NCI-H2227 (cell line): ENCODE data around the gene ACP7.

ENCODE experiments used
- DNase-seq: peaks from one replicate; lab custom pipeline; 2025; ENCODE audit not compliant: unreplicated experiment; lab: John Stamatoyannopoulos, UW

The ACP7 gene

DNA sequence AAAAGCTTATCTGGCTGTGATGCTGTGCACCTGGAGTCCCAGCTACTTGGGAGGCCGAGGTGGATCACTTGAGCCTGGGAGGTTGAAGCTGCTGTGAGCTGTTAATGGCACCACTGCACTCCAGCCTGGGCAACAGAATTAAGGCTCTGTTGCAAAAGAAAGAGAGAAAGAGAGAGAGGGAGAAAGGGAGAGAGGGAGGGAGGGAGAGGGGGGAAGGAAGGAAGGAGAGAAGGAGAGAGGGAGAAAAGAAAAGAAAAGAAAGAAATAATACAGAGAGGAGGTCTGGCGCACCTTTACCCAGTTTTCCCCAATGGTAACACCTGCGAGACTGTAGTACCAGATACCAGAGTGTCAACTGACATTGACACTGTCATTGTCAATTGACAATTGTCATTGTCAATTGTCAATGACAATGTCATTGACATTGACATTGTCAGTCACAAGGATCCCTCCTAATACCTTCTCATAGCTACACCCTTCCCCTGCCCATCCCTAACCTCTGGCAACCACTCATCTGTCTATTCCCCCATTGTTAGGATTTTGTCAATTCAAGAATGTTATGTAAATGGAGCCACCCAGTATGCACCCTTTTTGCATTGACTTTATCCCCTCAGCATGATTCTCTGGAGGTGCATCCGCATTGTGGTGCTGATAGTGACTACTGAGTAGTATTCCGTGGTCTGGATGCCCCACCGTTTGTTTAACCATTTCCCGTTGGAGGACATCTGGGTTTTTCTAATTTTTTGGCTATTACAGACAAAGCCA is 62.7 kb downstream of the ACP7 start:
- DNase-seq = no peak

- DNase-seq = no peak
Observed at GRCh38 chr19:39147480-39147879, 63.3 kb downstream of the ACP7 start.

- DNase-seq = no peak
Observed at GRCh38 chr19:39148939-39149529, 64.9 kb downstream of the ACP7 start.

DNA sequence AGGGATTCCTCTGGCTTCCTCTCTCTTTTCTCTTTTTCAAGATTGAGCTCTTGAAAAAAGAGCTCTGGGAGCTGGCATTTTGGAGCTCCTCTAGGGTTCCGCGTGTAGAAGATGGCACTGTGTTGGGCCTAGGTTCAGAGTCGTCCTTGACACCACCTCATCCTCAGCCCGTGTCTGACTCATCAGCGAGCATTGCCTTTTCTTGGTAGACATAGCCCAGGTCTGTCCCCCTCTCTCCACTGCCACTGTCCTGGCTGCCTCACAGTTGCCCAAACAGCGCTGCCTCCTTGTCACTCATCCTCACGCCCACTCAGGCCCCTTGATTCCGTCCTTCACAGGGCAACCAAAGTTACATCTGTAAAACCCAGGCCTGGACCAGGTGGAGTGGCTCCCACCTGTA is 66.1 kb downstream of the ACP7 start:
- DNase-seq = no peak

- no peak for DNase-seq
Observed at GRCh38 chr19:39150807-39151600, 66.8 kb downstream of the ACP7 start.

GRCh38 chr19:39152066-39152465 is 67.9 kb downstream of the ACP7 start:
- no peak for DNase-seq

GRCh38 chr19:39154100-39154628 is 70.0 kb downstream of the ACP7 start:
- DNase-seq = no peak

DNA sequence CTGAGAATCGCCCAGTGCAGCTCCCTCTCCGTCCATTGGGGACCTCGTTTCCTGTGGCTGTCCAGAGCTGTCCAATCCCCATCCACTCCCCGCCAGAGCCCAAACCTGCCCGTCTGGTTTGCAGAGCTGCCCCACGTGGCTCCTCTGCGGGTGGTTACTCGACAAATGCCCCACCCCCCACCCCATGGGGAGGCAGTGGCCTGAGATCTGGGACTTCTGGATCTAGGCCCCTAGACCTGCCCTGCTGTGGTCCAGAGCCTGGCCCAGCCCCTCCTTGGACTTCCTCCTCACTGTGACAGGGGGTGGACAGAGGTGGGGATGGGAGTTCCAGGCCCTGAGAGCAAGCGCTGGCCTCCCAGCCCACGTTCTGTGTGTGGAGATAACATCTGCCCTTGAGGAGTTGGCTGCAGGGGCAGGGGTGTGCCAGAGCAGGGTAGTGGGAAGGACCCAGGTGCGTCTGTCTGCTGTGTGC is 70.5 kb downstream of the ACP7 start:
- DNase-seq = no peak

GRCh38 chr19:39155114-39155700 is 71.0 kb downstream of the ACP7 start:
- no peak for DNase-seq

DNA sequence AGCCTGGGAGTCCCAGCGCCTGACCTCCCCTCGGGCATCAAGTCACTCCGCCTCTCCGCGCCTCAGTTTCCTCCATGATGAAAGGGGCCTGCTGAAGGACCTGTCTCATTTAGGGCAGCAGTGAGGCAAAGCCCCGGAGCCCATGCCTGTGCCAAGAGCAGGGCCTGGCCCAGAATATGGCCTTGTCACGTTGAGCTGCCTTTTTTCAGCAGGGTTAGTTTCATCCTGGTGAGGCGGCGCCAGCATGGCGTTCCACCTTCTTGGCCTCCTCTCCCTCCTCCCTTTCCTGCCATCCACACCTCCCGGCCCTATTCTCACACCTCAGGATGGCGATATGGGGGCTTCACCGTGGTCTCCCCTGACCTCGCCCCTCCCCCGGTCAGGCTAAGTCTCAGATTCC is 71.6 kb downstream of the ACP7 start:
- DNase-seq = no peak

- peak; percentile 57 for DNase-seq
Observed at GRCh38 chr19:39156326-39157230, 72.4 kb downstream of the ACP7 start.

- no peak for DNase-seq
Observed at GRCh38 chr19:39157275-39157996, 73.3 kb downstream of the ACP7 start.

DNA sequence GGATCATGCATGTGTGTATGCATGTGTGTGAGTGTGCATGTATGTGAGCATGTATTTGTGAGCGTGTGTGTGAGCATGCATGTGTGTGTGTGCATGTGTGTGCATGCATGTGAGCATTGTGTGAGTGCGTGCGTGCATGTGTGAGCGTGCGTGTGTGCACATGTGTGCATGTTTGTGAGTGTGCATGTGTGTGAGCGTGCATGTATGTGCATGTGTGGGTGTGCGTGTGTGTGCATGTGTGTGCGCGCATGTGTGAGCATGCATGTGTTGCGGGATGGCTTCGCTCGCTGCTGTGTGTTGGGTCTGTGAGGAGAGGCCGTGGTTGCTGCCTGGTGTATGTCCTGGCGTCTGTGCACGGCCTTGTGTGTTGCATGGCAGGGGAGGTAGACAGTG is 73.8 kb downstream of the ACP7 start:
- DNase-seq = no peak

DNA sequence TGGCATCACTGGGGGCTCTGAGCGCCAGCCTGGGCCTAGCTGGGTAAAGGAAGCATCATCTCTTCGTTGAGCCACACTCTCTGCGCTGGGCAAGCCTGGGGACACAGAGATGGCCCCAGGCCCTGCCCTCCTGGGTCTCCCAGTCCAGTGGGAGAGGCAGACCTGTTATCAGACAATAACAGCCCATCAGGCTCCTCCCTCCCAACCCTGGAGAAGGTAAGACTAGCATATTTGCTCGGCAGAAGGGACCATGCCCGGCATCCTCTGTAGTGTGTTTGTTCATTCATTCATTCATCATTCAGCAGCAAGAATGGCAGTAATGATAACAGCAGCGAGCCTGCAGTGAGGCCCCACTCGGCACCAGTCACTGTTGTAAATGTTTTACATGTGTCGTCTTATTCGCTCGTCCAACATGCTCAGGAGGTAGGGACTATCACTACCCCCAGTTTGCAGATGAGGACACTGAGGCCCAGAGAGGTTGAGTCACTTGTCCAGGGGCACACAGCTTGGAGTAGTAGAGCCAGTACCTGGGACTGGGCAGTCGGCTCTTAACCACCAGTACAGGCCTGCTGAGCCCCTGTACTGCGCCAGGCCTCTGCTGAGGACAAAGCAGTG is 74.6 kb downstream of the ACP7 start:
- no peak for DNase-seq

- DNase-seq = no peak
Observed at GRCh38 chr19:39160523-39160861, 76.3 kb downstream of the ACP7 start.
